GM23338 (cell line): ENCODE data around the gene CAMKK2.

ENCODE experiments used
- CREB1 ChIP-seq: fragments of 250-450 bp; sonication (Bioruptor Pico); IDR thresholded peaks from 2 replicates; pipeline ENCODE4 v1.5.0; 2020; ENCODE audit warnings: low read depth, mild to moderate bottlenecking, moderate library complexity
- EZH2 ChIP-seq: fragments of 200-600 bp; sonication (generic); IDR thresholded peaks from one replicate; pipeline ENCODE4 v1.8.0; 2017; ENCODE audit warnings: antibody characterized with exemption, mild to moderate bottlenecking, low read depth; ENCODE audit not compliant: unreplicated experiment
- EZH2phosphoT487 ChIP-seq: fragments of 200-600 bp; sonication (generic); IDR thresholded peaks from one replicate; pipeline ENCODE4 v1.8.1; 2018; ENCODE audit warnings: antibody characterized with exemption; ENCODE audit not compliant: unreplicated experiment
- JUNB ChIP-seq: IDR thresholded peaks from one replicate; pipeline ENCODE4 v1.6.1; 2016; ENCODE audit warnings: antibody characterized with exemption; ENCODE audit not compliant: unreplicated experiment
- NANOG ChIP-seq: IDR thresholded peaks from 2 replicates; pipeline ENCODE4 v1.6.1; 2016; ENCODE audit warnings: antibody characterized with exemption, borderline replicate concordance
- POLR2AphosphoS5 ChIP-seq: IDR thresholded peaks from 2 replicates; pipeline ENCODE4 v1.6.1; 2016; ENCODE audit warnings: antibody characterized with exemption, low read depth
- ZNF331 ChIP-seq: fragments of 250-450 bp; sonication (Bioruptor Pico); IDR thresholded peaks from 2 replicates; pipeline ENCODE4 v1.5.0; 2020; ENCODE audit warnings: low read depth, mild to moderate bottlenecking, moderate library complexity
- TF ChIP-seq, protein P1 (sequence below), 2 experiments: fragments of 200-600 bp in 1 of 2; sonication (generic) in 1 of 2; conservative IDR thresholded peaks; 2 replicates each; pipeline versions ENCODE4 v1.5.1 to v1.6.1; 2016 to 2017; ENCODE audit warnings: antibody characterized with exemption in 2 of 2, low read depth in 2 of 2, mild to moderate bottlenecking in 2 of 2, moderate library complexity in 1 of 2
- TF ChIP-seq, protein P2 (sequence below): IDR thresholded peaks from one replicate; pipeline ENCODE4 v1.6.1; 2018; ENCODE audit warnings: antibody characterized with exemption; ENCODE audit not compliant: unreplicated experiment
- TF ChIP-seq, protein P3 (sequence below): IDR thresholded peaks from 2 replicates; pipeline ENCODE4 v1.6.1; 2016; ENCODE audit warnings: antibody characterized with exemption

DNA sequence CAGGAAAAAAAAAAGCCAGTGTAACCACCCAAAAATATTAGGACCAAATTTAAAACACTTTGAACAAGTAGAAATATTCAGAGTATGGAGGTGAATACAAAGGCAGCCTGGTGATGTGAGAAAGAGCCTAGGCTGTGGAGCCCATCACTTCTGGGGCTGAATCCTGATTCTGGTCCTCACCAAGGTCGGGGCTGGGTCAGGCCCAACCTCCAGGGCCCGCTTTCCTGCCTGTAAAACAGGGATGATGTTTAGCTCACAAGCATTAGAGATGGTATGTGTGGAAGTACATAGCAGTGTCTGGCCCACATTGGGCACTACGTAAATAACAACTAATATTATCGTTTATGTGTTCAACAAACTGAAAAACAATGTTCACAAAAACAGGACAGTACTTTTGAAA, 7.8 kb upstream of the CAMKK2 start:
- TF ChIP-seq, protein P1, sequence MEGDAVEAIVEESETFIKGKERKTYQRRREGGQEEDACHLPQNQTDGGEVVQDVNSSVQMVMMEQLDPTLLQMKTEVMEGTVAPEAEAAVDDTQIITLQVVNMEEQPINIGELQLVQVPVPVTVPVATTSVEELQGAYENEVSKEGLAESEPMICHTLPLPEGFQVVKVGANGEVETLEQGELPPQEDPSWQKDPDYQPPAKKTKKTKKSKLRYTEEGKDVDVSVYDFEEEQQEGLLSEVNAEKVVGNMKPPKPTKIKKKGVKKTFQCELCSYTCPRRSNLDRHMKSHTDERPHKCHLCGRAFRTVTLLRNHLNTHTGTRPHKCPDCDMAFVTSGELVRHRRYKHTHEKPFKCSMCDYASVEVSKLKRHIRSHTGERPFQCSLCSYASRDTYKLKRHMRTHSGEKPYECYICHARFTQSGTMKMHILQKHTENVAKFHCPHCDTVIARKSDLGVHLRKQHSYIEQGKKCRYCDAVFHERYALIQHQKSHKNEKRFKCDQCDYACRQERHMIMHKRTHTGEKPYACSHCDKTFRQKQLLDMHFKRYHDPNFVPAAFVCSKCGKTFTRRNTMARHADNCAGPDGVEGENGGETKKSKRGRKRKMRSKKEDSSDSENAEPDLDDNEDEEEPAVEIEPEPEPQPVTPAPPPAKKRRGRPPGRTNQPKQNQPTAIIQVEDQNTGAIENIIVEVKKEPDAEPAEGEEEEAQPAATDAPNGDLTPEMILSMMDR (conservative IDR thresholded peaks at IDR 0.05; ENCODE audit: low read depth in 2 of 2): no peak
- TF ChIP-seq ZNF331 (CRISPR knock-in tag) (no peak), JUNB (no peak), CREB1 (CRISPR knock-in tag) (no peak), POLR2AphosphoS5 (no peak), NANOG (no peak), EZH2 (no peak), EZH2phosphoT487 (no peak)
- TF ChIP-seq, protein P2, sequence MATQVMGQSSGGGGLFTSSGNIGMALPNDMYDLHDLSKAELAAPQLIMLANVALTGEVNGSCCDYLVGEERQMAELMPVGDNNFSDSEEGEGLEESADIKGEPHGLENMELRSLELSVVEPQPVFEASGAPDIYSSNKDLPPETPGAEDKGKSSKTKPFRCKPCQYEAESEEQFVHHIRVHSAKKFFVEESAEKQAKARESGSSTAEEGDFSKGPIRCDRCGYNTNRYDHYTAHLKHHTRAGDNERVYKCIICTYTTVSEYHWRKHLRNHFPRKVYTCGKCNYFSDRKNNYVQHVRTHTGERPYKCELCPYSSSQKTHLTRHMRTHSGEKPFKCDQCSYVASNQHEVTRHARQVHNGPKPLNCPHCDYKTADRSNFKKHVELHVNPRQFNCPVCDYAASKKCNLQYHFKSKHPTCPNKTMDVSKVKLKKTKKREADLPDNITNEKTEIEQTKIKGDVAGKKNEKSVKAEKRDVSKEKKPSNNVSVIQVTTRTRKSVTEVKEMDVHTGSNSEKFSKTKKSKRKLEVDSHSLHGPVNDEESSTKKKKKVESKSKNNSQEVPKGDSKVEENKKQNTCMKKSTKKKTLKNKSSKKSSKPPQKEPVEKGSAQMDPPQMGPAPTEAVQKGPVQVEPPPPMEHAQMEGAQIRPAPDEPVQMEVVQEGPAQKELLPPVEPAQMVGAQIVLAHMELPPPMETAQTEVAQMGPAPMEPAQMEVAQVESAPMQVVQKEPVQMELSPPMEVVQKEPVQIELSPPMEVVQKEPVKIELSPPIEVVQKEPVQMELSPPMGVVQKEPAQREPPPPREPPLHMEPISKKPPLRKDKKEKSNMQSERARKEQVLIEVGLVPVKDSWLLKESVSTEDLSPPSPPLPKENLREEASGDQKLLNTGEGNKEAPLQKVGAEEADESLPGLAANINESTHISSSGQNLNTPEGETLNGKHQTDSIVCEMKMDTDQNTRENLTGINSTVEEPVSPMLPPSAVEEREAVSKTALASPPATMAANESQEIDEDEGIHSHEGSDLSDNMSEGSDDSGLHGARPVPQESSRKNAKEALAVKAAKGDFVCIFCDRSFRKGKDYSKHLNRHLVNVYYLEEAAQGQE: no peak
- TF ChIP-seq, protein P3, sequence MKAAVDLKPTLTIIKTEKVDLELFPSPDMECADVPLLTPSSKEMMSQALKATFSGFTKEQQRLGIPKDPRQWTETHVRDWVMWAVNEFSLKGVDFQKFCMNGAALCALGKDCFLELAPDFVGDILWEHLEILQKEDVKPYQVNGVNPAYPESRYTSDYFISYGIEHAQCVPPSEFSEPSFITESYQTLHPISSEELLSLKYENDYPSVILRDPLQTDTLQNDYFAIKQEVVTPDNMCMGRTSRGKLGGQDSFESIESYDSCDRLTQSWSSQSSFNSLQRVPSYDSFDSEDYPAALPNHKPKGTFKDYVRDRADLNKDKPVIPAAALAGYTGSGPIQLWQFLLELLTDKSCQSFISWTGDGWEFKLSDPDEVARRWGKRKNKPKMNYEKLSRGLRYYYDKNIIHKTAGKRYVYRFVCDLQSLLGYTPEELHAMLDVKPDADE: no peak
